GM10266 (cell line): ENCODE data around the gene BBS10.

Experiments
- DNase-seq: peaks from one replicate; pipeline ENCODE4 v3.0.0; 2012; ENCODE audit errors: extremely low spot score
- CTCF ChIP-seq: IDR thresholded peaks from 2 replicates; pipeline ENCODE4 v1.5.1; 2012; ENCODE audit warnings: mild to moderate bottlenecking, low read depth; ENCODE audit not compliant: control insufficient read depth, insufficient read depth; ENCODE audit errors: missing control alignments

BBS10 gene

GRCh38 chr12:76313299-76313698 lies 34.9 kb downstream of the BBS10 start:
- no peak for TF ChIP-seq CTCF

GRCh38 chr12:76312315-76312714 lies 35.9 kb downstream of the BBS10 start:
- DNase-seq: no peak
- no peak for TF ChIP-seq CTCF

More at GRCh38 chr12:76313299-76313698, 34.9 kb downstream of the BBS10 start:
- no peak for DNase-seq

- TF ChIP-seq CTCF: no peak
- DNase-seq: no peak
These were observed 36.4 kb downstream of the BBS10 start for GRCh38 chr12:76311796-76312195.

- DNase-seq: no peak
- TF ChIP-seq CTCF: no peak
These were observed 38.1 kb downstream of the BBS10 start for GRCh38 chr12:76310110-76310509.

- no peak for DNase-seq
- TF ChIP-seq CTCF: no peak
These were observed 39.3 kb downstream of the BBS10 start for GRCh38 chr12:76308866-76309265.

- no peak for TF ChIP-seq CTCF
- no peak for DNase-seq
These were observed 41.1 kb downstream of the BBS10 start for GRCh38 chr12:76307083-76307482.

- no peak for DNase-seq
- TF ChIP-seq CTCF: no peak
These were observed 44.2 kb downstream of the BBS10 start for GRCh38 chr12:76303989-76304460.
